NCI-H226 (cell line): ENCODE results near the gene SIRPB2.

ENCODE experiments used
- DNase-seq: peaks from one replicate; pipeline ENCODE4 v3.0.0-alpha.2; 2015

SIRPB2 gene

DNA sequence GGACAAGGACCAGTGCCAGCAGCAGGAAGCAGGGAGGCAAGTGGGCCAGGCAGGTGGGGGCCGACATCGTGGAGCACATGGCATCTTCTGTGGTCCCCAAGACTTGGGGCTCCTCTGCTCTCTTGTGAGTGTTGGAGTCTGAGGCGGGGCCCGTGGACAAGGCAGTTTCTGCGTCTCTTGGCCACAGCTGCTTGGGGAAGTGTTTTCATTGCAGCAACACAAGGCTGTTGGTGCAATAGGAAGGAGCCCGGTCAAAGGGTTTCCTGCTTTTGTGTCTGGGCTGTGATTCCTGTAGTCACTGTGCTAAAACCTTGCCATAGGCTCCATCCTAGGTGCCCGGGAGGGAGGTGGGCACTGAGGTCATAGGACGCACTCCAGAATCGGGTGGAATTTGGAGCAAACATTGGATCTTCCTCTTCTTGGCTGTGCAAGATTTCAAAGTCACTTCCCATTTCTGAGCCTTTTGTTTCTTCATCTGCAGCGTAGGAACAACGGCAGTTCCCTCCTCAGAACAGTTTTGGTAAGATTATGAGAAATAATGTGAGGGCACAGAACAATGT, at the start of gene SIRPB2:
SIRPB2 (minus strand) TSS at position 140 of the 560 bp plus-strand sequence; CDS start at position 79, 61 bp downstream.
- no peak for DNase-seq

DNA sequence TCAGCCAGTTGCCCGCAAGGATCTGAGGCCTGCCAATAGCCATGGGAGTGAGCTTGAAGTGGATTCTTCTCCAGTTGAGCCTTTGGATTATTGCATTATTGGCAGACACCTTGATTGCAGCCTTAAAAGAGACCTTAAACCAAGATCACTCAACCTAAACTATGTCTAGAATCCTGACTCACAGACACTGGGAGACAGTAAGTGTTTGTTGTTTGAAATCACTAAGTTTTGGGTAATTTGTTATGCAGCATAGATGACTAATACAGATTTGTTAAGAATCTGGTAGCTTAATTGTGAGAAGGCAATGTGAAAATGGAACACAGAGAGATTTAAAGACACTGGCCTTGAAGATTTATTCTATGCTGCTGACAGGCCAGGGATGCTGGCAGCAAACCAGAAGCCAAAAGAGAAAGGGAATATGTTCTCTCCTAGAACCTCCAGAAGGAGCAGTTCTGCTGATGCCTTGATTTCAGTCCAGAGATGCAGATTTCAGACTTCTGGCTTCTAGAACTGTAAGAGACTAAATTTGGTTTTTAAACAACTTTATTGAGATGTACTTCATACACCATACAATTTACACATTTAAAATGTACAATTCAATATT, 48.7 kb upstream of the SIRPB2 start:
- no peak for DNase-seq

DNA sequence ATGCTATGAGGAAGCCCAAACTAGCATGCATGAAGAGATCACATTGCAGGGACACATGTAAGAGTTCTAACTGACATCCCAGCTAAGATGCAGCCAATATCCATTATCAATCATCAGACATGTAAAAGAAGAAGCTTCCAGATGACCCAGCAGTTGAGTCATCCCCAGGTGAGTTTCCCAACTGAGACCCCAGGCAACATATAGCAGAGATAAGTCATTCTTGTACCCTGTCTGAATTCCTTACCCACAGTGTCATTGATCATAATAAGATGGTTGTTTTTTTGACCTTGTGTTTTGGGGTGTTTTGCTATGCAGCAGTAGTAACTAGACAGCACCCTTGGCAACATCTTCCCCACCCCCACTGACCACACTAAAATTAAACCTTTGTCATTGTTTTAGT, 47.4 kb upstream of the SIRPB2 start:
- DNase-seq: no peak

DNA sequence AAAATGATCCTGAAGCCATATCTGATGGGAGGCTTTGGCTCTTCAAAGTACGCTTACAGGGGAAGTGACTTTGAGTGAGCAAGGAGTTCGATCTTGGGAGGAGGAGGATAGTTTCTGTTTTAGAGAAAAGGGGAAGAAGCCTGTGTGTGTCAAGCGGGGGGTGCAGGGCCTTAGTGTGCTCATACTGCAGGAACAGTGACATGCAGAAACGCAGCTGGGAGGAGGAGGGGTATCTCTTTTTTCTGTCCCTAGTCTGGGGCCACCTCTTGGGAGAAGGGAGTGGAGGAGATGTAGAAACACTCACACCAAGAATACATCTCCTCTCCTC, 46.5 kb upstream of the SIRPB2 start:
- no peak for DNase-seq

DNA sequence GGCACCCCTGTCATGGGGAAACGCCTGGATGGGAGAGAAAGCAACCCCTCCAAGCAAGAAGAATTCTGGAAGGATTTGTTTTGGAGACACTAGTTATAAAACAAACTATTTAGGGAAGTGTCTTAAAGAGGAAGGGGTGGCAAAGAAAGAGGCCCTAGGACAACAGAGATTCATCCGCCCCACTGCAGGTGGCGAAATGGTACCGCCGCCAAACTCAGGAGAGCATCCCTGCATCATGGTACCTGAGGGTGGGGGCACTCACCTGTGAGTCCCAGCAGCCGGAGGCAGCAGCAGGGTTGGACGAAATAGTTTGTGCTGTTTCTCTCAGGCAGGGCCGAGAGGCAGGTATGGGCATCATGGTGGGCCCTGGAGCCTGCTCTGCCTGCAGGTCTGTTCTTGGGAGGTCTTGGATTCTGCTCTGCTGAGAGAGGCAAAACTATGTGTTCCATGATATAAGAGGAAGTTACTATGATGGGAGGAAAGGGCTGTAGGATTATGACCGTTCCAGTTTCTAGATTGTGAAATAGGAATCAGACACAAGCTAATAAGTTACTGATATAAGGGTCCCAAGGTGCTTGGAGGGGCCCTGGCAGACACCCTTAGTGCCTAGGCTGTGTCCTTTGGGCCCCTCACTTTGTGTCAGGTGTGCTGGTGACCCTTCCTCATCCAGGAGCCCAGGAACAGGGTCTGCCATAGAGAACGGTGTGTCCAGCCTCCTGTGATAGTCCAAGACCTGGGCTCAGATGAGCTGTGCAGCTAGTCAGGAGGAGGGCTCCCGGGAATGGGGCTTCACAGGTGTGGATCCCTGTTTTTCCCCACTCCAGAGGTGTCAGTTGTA, 45.9 kb upstream of the SIRPB2 start:
- no peak for DNase-seq

DNA sequence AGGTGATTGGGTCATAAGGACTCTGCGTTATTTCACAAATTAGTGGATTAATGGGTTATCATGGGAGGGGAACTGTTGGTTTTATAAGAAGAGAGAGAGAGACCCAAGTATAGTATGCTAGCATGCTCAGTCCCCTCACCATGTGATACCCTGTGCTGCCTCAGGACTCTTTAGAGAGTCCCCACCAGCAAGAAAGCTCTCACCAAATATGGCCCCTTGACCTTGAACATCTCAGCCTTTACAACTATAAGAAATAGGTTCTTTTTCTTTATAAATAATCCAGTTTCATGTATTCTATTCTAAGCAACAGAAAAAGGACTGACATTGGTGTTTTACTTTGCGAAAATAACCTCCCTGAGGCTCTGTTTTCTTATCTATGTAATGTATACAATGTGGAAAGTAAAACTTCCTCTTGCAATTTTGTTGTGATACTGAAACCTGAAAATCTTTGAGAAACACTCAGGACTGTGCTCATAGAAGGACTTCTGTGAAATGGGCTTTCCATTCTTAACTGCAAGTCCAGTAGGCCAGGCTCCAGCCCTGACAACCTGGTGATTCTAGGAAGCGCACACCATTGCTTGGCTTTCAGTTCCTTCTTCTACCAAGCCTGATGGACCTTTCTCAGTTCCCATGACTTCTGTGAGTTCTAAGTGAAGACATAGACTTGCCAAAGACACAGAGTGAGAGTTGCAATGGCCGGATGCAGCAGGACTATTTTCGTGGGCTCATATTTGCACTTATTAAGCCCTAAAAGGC, 44.4 kb upstream of the SIRPB2 start:
- DNase-seq: no peak

DNA sequence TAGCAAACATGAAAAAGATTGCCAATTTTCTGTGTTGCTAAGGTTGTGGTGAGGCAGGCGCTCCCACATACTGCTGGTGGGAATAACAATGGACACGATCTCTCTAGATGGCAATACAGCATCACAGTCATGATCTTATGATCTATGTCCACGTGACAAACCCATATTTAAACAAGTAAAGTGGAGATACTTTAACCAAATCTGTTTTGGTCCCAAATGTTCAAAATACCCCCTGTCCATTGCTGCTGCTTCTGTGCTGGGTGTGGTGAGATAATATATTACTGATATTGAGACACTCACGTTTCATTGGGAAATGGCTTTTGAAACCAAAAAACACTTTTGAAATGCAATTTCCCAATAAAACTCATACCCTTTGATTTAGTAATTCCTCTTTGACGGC, 43.3 kb upstream of the SIRPB2 start:
- no peak for DNase-seq

DNA sequence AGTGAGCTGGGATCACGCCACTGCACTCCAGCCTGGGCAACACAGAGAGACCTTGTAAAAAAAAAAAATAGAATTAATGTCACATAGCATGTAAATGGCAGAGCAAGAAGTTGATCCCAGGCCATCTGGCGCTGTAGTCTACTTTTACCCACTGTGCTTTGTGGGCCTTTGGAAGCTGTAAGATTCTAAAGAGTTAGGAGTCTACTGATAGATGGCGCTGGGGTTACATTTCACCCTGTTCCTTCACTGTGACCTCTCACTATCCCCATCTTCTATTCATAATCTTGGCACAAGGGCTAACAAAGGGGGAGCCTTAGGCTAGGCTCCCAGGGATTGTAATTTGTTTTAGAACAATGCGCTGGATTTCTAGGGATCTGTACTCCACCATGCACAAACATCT, 41.8 kb upstream of the SIRPB2 start:
- DNase-seq: no peak

DNA sequence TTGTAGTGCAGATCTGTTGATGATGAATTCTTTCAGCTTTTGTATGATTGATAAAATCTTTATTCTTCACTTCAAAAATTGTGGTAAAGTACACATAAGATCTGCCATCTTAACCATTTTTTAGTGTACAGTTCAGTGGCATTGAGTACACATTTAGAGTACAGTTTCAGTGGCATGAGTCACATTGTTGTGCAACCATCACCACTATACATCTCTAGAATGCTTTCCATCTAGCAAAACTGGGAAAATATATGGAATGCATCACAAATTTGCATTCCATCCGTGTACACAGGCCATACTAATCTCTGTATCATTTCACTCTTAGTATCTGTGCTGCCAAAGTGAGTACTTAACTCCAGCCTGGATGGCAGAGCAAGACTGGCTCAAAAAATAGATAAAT, 37.6 kb upstream of the SIRPB2 start:
- DNase-seq: peak; percentile 39

DNA sequence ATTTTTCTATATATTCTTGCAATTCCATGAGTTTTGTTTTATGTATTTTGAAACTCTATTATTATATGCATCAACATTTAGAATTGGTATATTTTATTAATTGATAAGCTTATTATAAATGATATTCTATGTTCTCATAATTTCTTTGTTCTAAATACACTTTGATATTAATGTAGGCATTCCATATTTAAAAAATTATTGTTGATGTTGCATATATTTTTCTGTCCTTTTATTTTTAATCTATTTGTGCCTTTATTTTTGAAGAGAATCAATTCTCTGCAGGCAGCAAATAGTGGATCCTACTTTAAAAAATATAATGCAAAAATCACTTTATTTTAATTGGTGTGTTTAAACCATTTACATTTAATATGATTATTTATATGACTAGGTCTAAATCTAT, 36.7 kb upstream of the SIRPB2 start:
- no peak for DNase-seq

DNA sequence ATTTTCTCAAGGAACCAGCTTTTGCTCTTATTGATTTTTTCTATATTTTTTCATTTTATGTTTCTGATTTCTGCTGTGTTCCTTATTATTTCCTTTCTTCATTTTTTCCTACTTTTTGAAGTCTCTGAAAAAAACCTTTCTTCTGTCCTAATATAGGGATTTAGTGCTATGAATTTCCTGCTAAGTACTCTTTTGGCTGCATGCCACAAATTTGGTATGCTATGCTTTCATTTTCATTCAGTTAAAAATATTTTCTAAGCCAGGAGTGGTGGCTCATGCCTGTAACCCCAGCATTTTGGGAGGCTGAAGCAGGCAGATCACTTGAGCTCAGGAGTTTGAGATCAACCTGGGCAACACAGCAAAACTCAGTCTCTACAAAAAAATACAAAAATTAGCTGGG, 35.7 kb upstream of the SIRPB2 start:
- DNase-seq: no peak

DNA sequence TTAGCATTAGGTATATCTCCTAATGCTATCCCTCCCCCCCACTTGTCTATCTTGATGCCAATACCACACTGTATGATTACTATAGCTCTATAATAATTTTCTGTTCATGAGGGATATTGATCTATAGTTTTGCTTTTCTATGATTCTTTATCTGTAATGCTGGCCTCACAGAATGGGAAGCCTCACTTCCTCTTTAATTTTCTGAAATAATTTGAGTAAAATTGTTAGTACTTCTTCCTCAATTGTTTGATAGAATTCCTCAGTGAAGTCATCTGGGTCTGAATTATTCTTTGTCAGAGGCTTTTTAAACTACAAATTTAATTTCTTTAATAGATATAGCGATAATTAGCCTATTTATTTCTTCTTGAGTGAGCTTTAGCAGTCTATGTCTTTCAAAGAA, 35.1 kb upstream of the SIRPB2 start:
- DNase-seq: no peak

DNA sequence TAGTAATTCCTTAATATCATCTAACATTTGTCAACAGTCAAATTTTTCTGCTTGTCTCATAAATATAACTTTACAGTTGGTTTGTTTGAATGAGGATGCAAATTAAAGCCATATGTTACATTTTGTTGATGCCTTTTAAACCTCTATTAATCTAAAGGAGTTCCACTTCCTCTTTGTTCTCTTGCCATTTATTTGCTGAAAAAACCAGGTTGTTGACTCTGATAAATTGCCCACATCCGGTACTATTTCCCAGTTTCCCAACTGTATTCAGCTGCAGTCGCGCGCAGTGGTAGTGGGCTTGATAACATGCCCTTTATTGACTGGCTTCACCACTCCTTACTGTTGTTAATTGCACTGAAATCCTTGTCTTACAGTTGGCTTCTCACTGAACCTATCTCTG, 32.8 kb upstream of the SIRPB2 start:
- DNase-seq: no peak

DNA sequence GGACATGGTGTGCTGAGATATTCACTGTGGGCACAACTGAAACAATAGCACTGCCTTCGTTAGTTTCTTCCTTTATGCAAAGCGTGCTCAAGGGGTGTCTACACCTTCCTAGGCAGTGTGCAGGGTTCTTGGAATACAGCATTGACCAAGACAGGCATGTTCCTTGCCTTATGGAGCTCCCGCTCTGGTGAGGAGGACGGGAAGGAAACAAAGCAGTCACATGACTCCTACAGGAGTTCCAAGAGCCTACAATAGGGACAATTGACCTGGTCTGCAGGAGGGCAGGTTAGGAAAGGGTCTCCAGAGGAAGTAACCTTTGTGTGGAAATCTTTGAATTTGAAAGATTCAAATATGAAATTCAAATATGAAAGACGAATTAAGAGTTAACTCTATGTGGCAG, 25.8 kb upstream of the SIRPB2 start:
- no peak for DNase-seq

DNA sequence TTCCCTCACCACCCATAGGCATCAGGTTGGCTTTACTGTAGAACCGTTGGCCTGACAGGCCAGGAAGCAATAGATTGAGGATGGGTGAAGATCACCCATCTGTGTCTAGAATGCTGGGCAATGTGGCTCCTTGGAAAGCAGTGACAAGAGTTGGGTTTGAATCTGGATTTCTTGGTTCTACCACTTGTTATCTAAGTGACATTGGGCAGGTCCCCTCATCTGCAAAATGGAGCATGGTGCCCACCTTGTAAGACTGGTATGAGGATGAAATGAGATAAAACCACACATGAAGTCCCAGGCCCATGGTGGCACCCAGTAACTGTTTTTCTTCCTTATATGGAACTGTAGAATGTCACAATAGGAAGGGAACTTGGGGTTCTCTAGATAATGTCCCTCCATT, 22.6 kb upstream of the SIRPB2 start:
- no peak for DNase-seq

DNA sequence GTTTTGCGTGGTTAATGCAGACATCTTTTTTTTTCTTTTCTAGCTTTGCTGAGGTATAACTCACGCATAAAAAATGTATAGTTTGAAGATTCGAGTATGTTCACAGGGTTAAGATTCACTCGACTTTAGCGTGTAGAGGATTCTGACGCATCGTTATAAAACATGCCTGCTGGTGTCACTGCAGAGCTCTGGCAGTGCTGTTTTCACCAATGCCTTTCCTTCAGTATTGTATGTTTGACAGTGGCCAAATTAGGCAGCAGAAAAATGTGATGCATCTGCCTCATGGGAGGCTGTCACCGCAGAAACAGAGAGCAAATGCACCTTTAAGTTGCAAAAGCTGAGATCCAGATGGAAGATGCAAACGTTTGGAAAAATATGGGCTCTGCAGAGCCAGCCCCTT, 18.0 kb upstream of the SIRPB2 start:
- peak; percentile 7 for DNase-seq

DNA sequence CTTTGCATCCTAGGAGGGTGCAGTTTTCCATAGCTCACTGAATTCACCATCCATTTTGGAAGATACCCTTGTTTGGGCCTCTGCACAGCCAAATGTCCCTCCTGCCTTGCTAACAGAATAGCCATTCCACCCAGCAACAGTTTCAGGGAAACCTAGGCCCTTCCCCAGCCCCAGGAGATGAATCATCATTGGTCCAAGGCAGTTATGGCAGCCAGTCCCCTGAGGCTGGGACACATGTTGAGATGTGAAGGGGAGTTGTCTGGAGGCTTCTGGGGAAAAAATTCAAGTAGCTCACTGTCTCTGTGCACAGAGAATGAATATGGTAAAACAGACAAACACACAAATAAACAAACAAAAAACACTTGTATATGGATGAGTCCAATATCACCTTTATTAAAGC, 17.4 kb upstream of the SIRPB2 start:
- no peak for DNase-seq

DNA sequence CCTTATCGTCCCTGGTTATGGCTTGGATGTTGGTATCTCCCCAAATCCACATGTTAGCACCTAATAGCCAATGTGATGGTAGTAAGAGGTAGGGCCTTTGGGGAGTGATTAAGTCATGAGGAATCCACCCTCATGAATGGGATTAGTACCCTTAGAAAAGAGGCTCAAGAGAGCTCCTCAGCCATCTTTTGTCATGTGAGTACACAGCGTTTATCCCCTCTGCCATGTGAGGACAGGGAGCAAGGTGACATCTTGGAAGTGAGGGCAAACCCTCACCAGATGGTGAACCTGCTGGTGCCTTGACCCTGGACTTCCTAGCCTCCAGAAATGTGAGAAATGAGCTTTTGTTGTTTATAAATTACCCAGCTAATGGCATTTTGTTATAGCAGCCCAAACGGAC, 16.1 kb upstream of the SIRPB2 start:
- no peak for DNase-seq

DNA sequence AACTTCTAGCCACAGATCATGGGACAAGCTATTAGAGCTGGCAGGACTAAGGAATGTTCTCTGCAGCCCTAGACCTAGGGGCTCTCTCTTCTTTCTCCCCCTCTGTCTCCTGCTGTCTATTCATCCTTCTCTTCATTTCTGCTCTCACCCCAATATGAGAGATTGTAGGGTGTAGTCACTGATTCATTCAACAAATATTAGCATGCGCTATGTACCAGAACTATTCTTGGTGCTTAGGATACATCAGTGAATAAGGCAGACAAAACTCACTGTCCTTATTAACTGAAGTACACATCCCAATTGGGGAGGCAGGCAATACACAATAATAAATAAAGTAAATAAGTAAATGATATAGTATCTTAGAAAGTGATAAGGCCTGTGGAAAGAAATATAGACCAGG, 14.7 kb upstream of the SIRPB2 start:
- DNase-seq: peak; percentile 59

DNA sequence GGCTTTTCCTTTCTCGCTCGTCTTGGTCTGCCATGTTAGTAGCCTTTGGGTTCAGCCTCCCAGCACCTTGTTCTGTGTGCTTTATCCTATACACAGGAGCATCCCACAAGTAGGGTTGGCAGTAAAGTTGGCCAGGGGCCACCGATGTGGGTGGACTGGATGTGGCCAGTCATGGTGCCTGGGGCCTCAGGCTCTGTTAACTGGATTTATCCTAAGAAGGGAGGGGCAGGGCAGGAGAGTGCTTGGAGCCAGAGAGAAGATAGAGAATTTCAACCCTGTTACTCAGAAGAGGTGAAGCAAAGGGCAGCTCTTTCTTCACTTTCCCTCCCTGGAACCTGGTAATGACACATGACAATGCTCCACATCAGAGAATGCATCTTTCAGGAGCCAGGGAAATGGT, 14.1 kb upstream of the SIRPB2 start:
- DNase-seq: peak; percentile 89

DNA sequence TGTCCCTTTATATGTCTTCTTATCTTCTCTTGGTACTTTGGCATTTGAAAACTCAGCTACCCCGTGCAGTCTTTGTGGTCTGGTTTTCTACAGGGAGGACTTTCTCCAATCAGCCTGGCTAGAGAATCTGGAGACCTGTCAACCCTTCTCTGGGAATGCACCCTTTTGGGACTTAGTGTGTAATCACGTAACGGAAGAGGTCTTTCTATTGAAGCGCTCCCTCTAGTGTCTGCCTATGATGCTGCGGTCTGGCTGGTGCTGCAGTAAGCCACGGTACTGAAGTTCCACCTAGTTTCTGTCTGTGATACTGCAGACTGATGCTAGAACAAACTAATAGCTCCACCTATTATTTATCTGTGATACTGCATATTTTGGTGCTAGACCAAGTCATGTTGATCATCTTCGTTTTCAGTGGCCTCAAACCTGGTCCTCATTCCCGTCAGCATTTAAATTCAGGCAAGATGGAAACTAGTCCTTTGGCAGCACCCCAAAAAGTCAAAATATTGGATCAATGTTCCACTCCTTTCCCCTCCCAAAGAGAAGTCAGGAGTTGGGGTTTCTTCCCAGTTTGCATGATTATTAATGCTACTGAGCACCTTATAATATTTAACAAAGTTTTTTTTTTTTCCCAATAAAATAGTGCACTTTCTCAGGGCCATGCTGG, 12.5 kb upstream of the SIRPB2 start:
- DNase-seq: peak; percentile 73

DNA sequence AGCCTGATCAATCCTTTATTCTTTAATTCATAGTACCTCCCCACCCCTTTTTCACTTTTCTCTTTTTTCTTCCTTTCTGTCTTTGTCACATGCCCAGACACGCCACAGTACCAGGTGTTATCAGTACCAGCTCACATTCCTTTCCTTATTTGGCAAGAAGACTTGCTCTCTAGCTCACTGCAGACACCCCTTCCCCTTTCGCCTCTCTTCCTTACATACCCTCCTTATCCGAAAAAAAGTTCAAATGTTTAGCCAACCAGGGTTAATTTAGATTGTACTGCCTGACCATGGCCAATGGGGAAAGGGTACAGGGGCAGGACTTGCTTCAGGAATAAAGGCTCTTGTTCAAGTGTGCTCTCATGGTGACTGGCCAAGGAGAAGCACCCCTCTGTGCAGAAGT, 9.3 kb upstream of the SIRPB2 start:
- DNase-seq: no peak
